Measurements from ENCODE around the gene THAP12. TPM values are rescaled to one million over a fixed set of nuclear protein-coding genes. Genes with fewer than 3 reads are reported as not detected.

THAP12 gene
- total RNA-seq, 6 experiments from 2014 or later: 11.5 to 15.8 (median 12.5) TPM

- Histone ChIP-seq H3K9me3 (no peaks in the 10 kb centered on the region), H3K36me3 (no peaks in the 10 kb centered on the region), H3K27ac (no peak overlapping the region), H3K4me1 (no peaks in the 10 kb centered on the region), H3K4me3 (no peak overlapping the region), H3K27me3 (no peaks in the 10 kb centered on the region)
- 57% methylated on average over 1 of the region's 1 CpG for WGBS (ENCODE audit: insufficient coverage, low coverage, low lambda C conversion rate, missing lambda C conversion rate)
- TF ChIP-seq, protein P1, sequence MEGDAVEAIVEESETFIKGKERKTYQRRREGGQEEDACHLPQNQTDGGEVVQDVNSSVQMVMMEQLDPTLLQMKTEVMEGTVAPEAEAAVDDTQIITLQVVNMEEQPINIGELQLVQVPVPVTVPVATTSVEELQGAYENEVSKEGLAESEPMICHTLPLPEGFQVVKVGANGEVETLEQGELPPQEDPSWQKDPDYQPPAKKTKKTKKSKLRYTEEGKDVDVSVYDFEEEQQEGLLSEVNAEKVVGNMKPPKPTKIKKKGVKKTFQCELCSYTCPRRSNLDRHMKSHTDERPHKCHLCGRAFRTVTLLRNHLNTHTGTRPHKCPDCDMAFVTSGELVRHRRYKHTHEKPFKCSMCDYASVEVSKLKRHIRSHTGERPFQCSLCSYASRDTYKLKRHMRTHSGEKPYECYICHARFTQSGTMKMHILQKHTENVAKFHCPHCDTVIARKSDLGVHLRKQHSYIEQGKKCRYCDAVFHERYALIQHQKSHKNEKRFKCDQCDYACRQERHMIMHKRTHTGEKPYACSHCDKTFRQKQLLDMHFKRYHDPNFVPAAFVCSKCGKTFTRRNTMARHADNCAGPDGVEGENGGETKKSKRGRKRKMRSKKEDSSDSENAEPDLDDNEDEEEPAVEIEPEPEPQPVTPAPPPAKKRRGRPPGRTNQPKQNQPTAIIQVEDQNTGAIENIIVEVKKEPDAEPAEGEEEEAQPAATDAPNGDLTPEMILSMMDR (IDR thresholded peaks at IDR 0.05): no peak
- no peak for TF ChIP-seq POLR2A (IDR thresholded peaks at IDR 0.05)
- DNase-seq (no peak), ATAC-seq (no peak)
- intact Hi-C loops (cut with DNase I): no loop called here
These were observed 43.5 kb downstream of the THAP12 start for GRCh38 chr11:76337469-76337868.

GRCh38 chr11:76336597-76336996 is 44.3 kb downstream of the THAP12 start:
- WGBS (ENCODE audit: insufficient coverage, low coverage, low lambda C conversion rate, missing lambda C conversion rate): 60% methylated on average over 1 of the region's 2 CpGs
- Histone ChIP-seq H3K4me3 (no peak overlapping the region), H3K4me1 (no peaks in the 10 kb centered on the region), H3K27me3 (no peaks in the 10 kb centered on the region), H3K36me3 (no peaks in the 10 kb centered on the region), H3K9me3 (no peaks in the 10 kb centered on the region), H3K27ac (no peak overlapping the region)
- no peak for DNase-seq
- intact Hi-C loops (cut with DNase I): no loop called here
- peak in 1 of 4 donors; percentile 14 for ATAC-seq
- no peak for TF ChIP-seq POLR2A (IDR thresholded peaks at IDR 0.05)
- TF ChIP-seq, protein P1 (IDR thresholded peaks at IDR 0.05): no peak

DNA sequence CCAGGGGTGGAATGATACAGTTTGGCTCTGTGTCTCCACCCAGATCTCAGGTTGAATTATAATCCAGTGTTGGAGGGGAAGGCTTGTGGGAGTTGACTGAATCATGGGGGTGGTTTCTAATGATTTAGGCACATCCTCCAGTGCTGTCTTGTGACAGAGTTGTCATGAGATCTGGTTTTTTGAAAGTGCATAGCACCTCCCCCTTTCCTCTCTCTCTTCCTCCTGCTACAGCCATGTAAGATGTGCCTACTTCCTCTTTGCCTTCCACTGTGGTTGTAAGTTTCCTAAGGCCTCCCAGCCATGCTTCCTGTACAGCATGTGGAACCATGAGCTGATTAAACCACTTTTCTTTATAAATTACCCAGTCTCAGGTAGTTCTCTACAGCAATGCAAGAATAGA is 45.1 kb downstream of the THAP12 start:
- Histone ChIP-seq H3K4me3 (no peak overlapping the region), H3K36me3 (no peaks in the 10 kb centered on the region), H3K27me3 (no peaks in the 10 kb centered on the region), H3K4me1 (no peaks in the 10 kb centered on the region), H3K27ac (no peak overlapping the region), H3K9me3 (no peaks in the 10 kb centered on the region)
- TF ChIP-seq, protein P1 (IDR thresholded peaks at IDR 0.05): no peak
- TF ChIP-seq POLR2A (IDR thresholded peaks at IDR 0.05): no peak
- DNase-seq (no peak), ATAC-seq (peak; percentile 42 to 68 (median 52))
- intact Hi-C loops (cut with DNase I): no loop called here

GRCh38 chr11:76334826-76335389 is 46.0 kb downstream of the THAP12 start:
- no peaks in the 10 kb centered on the region for H3K4me1 ChIP-seq
- TF ChIP-seq POLR2A (IDR thresholded peaks at IDR 0.05): no peak
- TF ChIP-seq, protein P1 (IDR thresholded peaks at IDR 0.05): no peak
- DNase-seq (no peak), ATAC-seq (no peak)
- H3K9me3 ChIP-seq: no peaks in the 10 kb centered on the region
- 92% methylated on average over 3 of the region's 5 CpGs for WGBS (ENCODE audit: insufficient coverage, low coverage, low lambda C conversion rate, missing lambda C conversion rate)
- H3K27me3 ChIP-seq: no peaks in the 10 kb centered on the region
- no peak overlapping the region for H3K4me3 ChIP-seq
- no peaks in the 10 kb centered on the region for H3K36me3 ChIP-seq
- no peak overlapping the region for H3K27ac ChIP-seq
- intact Hi-C loops (cut with DNase I): no loop called here

DNA sequence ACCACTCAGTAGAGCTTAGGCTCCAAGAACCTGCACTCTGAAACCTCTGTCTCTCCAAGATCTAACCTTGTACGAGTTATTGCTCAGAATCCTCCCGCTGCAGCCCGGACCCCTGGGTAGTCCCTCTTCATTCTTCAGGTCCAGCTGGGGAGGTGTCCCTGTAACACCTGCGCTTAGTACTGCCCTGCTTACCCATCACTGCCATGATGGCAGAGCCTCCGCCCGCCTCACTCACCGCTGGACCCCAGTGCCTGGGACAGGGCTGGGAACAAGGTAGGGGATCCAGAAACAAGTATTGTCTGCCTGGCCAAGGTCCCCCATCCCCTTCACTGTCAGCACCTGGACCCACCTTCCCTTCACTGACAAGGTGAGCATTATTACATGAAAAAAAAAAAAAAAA is 50.3 kb downstream of the THAP12 start:
- Histone ChIP-seq H3K36me3 (no peaks in the 10 kb centered on the region), H3K27me3 (no peaks in the 10 kb centered on the region), H3K4me1 (no peaks in the 10 kb centered on the region), H3K4me3 (no peak overlapping the region), H3K27ac (no peak overlapping the region), H3K9me3 (no peaks in the 10 kb centered on the region)
- peak in 1 of 4 donors; percentile 24 for ATAC-seq
- no peak for DNase-seq
- 80% methylated on average over 2 of the region's 7 CpGs for WGBS (ENCODE audit: insufficient coverage, low coverage, low lambda C conversion rate, missing lambda C conversion rate)
- intact Hi-C loops (cut with DNase I): no loop called here
- TF ChIP-seq, protein P1 (IDR thresholded peaks at IDR 0.05): no peak
- no peak for TF ChIP-seq POLR2A (IDR thresholded peaks at IDR 0.05)

Measured in right lobe of liver (tissue), 6 donors.